GM12873 (cell line): ENCODE results near the gene NCKAP1.

Experiments used
- CTCF ChIP-seq: IDR thresholded peaks from 2 replicates; pipeline ENCODE4 v1.5.1; 2012; ENCODE audit warnings: low read depth, mild to moderate bottlenecking, moderate library complexity, low read length, control low read depth; ENCODE audit not compliant: insufficient read depth; ENCODE audit errors: missing control alignments

Gene NCKAP1

GRCh38 chr2:182962641-182963040, 75.6 kb downstream of the NCKAP1 start:
- no peak for TF ChIP-seq CTCF

- TF ChIP-seq CTCF: no peak
Measured at GRCh38 chr2:182954789-182955188, 83.5 kb downstream of the NCKAP1 start.

GRCh38 chr2:182952741-182953450, 85.4 kb downstream of the NCKAP1 start:
- no peak for TF ChIP-seq CTCF

GRCh38 chr2:182951948-182952663, 86.2 kb downstream of the NCKAP1 start:
- no peak for TF ChIP-seq CTCF

GRCh38 chr2:182950546-182950945, 87.7 kb downstream of the NCKAP1 start:
- no peak for TF ChIP-seq CTCF

GRCh38 chr2:182949572-182950189, 88.6 kb downstream of the NCKAP1 start:
- TF ChIP-seq CTCF: no peak

GRCh38 chr2:182949052-182949451, 89.2 kb downstream of the NCKAP1 start:
- TF ChIP-seq CTCF: no peak
